ENCODE results near the gene ZKSCAN5. TPM values are rescaled to one million over a fixed set of nuclear protein-coding genes. Genes with fewer than 3 reads are reported as not detected.

Gene ZKSCAN5
- total RNA-seq: 13.6 and 14.8 TPM in 2 replicates

GRCh38 chr7:99504603-99505323 lies at the start of gene ZKSCAN5:
Gene ZKSCAN5, plus strand, starts transcription at chr7:99504662. Its CDS starts 1,383 bp downstream, at chr7:99506045.

GRCh38 chr7:99472561-99473314 lies 31.7 kb upstream of the ZKSCAN5 start, which contains the start of gene ZNF789:
Gene ZNF789, plus strand, starts transcription at chr7:99472890. Its CDS starts 3,567 bp downstream, at chr7:99476457.

GRCh38 chr7:99499721-99500636 lies 4.5 kb upstream of the ZKSCAN5 start, which contains the start of gene ZNF394:
Gene ZNF394, minus strand, starts transcription at chr7:99500281. Its CDS starts 188 bp downstream, at chr7:99500093.

GRCh38 chr7:99551767-99552463 lies 47.5 kb downstream of the ZKSCAN5 start, which contains the start of gene FAM200A:
Gene FAM200A, minus strand, starts transcription at chr7:99552114. Its CDS starts 3,707 bp downstream, at chr7:99548407.

GRCh38 chr7:99558306-99559174 lies 54.1 kb downstream of the ZKSCAN5 start, which contains the start of gene ZNF655:
Gene ZNF655, plus strand, starts transcription at chr7:99558642. Its CDS starts 1,918 bp downstream, at chr7:99560560.

Other genes with a start within 250 kb of the ZKSCAN5 start
- gene MYH16, start 231.8 kb upstream of the ZKSCAN5 start, total RNA-seq: 0.93 and 1.1 TPM in 2 replicates
- gene ARPC1A, start 178.8 kb upstream of the ZKSCAN5 start, total RNA-seq: 229 and 254 TPM in 2 replicates
- 353 and 402 TPM in 2 replicates for gene ARPC1B, start 129.9 kb upstream of the ZKSCAN5 start, total RNA-seq
- gene PDAP1, start 96.1 kb upstream of the ZKSCAN5 start, total RNA-seq: 61.8 and 81.7 TPM in 2 replicates
- gene BUD31, start 95.7 kb upstream of the ZKSCAN5 start, total RNA-seq: 87.8 and 169 TPM in 2 replicates
- gene PTCD1, start 65.9 kb upstream of the ZKSCAN5 start, total RNA-seq: 3.3 and 4.0 TPM in 2 replicates
- gene CPSF4, start 65.7 kb upstream of the ZKSCAN5 start, total RNA-seq: 26.5 and 30.5 TPM in 2 replicates
- 404 and 586 TPM in 2 replicates for gene ATP5MF, start 38.5 kb upstream of the ZKSCAN5 start, total RNA-seq
- gene ZNF789, start 31.8 kb upstream of the ZKSCAN5 start, total RNA-seq: 9.8 and 11.9 TPM in 2 replicates
- 24.2 and 27.4 TPM in 2 replicates for gene ZNF394, start 4.4 kb upstream of the ZKSCAN5 start, total RNA-seq
- gene FAM200A, start 47.5 kb downstream of the ZKSCAN5 start, total RNA-seq: 6.5 and 8.1 TPM in 2 replicates
- gene ZNF655, start 54.0 kb downstream of the ZKSCAN5 start, total RNA-seq: 21.4 and 24.3 TPM in 2 replicates
- 0.43 TPM in 1 of 2 replicates, not detected in the other for gene TMEM225B, start 93.6 kb downstream of the ZKSCAN5 start, total RNA-seq
- gene ZSCAN25, start 112.3 kb downstream of the ZKSCAN5 start, total RNA-seq: 12.3 and 12.4 TPM in 2 replicates
- not detected in 2 replicates for gene CYP3A5, start 175.3 kb downstream of the ZKSCAN5 start, total RNA-seq
- 0.07 and 0.27 TPM in 2 replicates for gene CYP3A7, start 230.5 kb downstream of the ZKSCAN5 start, total RNA-seq

All from thoracic aorta endothelial cell (primary cell).